ENCODE measurements around the gene EPOP.

Gene EPOP

DNA sequence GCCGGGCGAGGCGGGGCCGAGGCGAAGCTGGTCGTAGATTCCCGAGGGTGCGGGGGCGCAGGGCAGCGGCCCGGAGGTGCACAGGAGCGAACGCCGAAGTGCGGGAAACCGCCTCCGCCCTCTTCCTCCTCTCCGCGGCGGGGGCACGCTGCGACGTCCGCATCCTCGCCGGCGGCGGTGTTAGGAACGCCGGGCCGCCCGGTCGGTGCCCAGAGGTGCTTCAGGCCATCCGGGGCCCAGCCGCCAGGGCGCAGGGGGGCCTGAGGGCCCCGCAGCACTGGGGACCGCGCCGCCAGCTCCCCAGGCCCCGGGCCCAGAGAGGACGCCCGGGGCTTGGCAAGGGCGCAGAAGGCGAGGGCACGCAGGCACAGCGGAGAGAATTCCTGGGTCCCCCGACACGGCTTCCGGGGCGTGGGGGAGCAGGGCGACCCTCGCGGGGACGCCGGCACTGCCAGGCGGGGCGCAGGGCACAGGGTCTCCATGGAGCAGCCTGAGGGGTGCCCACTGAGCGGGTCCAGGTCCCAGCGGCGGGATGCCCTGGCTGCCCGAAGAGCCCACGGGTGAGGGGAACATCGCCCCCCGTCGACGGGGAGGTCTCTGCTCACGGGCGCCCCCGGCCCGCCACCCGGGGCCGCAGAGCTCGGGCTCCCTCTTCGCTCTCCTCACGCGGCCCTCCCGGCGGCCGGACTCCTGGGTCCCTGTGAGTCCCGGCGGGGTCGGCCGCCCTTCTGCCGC is 576 bp downstream of the EPOP start:
- no peak for DNase-seq (ENCODE audit: low spot score)

DNA sequence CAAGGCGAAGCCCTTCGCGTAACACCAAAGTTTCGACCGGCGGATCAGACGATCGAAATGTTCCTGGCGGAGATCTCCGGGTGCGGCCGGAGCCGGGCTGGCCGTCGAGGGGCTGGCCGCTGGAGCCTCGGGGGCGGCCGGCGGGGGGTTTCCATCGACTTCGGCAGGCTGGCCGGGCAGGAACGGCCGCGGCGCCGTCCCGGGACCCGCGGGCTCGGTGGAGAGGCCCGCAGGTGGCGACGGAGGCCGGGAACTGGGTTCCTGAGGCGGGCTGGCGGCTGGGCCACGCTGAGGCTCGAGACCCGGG is 1.1 kb downstream of the EPOP start:
- DNase-seq (ENCODE audit: low spot score): no peak

DNA sequence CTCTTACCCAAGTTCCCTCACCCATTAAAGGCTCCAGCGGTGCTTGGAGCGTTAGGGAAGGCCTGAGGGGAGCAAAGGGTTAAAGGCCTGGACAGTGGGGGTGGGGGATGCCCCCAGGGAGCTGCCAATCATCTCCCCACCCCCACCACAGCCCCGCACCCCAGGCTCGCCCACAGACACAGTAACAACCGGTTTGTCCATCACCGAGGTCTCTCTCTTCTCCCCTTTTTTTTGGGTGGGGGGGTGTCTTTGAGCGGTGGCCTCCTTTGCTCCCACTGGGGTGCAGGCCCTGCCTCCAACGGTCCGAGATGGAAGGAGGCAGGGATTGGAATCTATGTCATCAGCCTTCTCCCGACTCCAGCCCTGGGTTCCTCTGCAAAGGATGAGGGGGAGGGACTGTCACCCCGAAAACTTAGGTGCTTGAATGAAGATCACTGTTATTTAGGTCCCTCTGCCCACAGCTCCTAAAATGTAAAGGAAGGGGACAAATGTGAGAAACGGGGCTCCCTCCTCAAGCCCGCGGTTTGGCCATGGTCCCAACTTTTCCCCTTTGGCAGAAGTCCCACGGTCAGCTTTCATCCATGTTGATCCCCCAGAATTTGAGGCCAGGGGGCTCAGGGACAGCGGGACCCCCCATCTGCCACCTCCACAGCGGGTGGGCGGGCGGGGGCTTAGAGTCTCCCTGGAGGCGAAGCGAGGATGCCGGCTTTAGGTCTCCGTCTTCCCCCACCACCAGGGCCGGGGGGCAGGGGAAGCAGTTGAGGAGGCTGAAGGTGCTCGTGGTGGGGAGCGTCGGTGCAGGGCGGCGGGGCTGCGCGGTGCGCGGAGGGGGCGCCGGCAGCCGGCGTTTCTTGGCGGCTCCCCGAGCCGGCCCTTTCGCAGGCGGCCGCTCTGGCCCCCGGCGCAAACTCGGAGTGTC is 1.7 kb downstream of the EPOP start:
- DNase-seq (ENCODE audit: low spot score): no peak

DNA sequence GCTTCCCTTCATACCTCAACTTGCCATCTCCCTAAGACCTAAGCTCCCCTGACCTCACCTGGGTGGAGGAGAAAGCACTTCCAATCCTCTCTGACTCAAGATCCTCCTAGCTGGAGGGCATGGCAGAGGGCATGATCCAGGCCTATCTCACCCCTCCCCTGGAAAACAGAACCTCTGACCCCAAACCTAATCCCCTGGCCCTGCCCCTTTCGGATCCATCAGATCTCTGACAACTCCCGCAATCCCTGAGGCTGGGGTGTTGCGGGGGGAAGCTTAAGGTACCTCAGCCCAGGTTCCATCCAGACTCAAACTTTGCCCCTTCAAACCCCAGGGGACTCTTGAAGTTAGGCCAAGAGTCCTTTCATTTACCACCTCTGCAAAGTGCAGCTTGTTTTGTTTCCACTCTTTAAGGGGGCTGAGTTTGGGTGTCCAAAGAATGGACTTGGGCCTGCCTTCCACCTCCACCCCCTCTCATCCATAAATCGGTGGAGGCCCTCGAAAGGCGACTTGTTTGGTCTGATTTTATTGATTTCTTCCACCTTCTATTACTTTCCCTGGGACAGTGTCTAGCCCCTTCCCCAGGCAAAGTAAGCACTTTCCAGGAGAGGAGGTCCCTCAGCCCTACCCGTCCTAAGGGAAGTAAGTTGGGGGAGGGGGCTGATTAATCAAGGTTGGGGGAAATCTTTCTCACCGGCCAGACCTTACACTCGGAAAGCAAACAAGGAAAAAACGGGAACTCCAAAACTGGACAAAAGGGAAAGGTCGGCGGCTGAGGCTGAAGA is 2.6 kb downstream of the EPOP start:
- DNase-seq (ENCODE audit: low spot score): no peak

DNA sequence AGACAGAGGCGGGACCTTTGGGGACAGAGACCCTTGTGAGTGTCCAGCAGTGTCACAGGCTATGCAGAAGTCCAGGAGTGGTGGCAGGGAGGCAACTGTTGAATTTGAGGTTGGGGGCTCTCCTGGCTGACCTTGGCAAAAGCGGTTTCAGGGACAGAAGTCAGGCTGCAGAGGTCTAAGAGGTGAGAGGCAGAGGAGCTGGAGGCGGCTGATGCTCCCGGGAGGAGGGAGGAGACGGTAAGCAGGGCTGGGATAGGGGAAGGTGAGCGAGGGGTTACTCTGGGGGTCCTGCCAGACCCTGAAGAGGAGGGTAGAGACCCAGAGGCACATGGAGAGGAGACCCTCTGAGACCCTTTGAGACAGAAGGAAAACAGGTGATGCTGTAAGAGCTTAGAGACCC is 5.2 kb downstream of the EPOP start:
- no peak for DNase-seq (ENCODE audit: low spot score)

DNA sequence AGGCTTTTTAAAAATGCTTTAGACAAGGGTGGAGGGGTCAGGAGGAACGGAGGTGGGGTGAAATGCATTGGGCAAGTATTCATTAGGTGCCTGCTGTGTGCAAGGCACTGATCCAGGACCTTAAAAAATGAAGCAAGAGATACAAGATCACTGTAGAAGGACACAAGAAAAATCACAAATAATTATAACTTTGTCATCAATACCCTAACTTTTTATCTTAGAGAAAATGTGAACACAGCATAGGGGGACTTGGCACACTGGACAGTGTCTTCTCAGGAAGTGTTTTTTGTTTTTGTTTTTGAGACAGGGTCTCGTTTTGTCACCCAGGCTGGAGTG is 7.0 kb downstream of the EPOP start:
- DNase-seq (ENCODE audit: low spot score): no peak

DNA sequence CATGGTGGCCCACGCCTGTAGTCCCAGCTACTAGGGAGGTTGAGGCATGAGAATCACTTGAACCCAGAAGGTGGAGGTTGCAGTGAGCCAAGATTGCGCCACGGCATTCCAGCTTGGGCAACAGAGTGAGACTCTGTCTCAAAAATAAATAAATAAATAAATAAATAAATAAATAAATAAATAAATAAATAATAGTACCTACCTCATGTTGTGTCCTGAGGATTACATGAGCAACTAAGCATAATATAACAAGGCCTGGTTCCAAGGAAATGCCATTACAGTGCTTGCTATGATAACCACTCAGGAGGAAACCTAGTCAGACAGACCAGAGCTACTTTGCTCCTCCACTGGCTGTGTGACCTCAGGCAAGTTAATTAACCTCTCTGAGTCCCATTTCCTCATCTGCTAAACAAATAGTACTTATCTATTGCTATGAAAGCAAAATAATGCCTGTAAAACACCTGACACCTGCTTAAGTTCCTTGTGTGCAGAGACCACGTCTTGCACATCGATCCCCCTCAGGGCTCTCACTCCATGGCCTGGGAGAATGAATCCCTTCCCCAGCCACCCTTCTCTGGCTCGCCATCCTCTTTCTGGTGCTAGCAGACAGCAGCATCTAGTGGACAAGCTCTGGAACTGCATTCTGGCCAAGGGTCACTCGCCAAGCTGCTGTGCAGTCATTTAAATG is 7.5 kb downstream of the EPOP start:
- DNase-seq (ENCODE audit: low spot score): peak; percentile 80

DNA sequence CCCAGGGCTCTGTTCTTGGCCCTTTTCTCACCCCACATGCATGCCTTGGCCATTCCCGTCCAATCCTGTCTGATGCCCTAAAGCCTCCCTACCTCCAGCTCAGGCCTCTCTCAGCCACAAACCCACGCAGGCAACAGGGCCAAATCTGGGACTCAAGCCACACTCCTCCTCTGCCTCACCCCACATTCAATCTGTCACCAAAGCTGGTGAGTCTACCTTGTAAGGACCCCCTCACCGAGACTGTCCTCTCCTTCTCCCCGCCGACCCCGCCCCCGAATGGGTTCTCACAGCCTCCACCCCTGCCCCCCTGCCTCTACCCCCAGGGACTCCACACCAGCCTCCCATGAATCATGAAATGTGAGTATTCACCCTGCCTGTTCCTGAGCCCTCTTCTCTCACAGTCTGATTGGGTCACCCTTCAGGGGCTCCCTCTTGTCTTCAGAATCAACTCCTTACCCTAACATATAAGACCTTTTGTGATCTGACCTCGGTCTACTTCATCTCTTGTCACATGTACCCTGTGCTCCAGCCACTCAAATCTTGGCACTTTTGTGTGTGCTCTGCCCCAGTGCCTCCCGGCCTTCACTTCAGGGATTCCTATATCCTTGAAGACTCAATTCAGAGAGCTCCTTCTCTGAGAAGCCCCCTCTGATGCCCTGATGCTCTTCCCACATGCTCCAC is 10.7 kb downstream of the EPOP start:
- no peak for DNase-seq (ENCODE audit: low spot score)

DNA sequence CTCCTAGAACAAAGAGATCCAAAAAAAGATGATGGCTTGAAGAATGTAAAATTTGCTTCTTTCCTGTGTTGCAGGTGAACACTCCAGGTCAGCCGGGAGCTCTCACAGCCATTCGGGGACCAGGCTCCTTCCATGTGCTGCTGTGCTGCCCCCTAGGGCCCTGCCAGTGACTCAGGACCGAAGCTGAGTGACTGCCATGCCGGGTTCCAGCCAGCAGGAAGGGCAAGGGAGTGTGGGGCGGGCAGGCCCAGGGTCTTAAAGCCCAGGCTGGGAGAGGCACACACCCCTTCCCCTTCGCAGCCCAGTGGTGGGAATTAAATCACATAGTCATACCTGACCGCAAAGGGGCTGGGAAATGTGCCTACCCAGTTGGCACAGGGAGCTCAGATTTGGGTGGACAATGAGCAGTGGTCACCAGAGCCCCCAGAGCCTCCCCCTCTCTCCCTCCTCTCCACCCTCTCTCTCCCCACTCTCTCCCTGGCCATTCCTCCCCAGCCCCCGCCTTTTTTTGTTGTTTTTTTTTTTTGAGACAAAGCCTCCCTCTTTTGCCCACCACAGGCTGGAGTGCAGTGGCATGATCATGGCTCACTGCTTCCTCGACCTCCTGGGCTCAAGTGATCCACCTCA is 11.5 kb downstream of the EPOP start:
- peak; percentile 81 for DNase-seq (ENCODE audit: low spot score)

DNA sequence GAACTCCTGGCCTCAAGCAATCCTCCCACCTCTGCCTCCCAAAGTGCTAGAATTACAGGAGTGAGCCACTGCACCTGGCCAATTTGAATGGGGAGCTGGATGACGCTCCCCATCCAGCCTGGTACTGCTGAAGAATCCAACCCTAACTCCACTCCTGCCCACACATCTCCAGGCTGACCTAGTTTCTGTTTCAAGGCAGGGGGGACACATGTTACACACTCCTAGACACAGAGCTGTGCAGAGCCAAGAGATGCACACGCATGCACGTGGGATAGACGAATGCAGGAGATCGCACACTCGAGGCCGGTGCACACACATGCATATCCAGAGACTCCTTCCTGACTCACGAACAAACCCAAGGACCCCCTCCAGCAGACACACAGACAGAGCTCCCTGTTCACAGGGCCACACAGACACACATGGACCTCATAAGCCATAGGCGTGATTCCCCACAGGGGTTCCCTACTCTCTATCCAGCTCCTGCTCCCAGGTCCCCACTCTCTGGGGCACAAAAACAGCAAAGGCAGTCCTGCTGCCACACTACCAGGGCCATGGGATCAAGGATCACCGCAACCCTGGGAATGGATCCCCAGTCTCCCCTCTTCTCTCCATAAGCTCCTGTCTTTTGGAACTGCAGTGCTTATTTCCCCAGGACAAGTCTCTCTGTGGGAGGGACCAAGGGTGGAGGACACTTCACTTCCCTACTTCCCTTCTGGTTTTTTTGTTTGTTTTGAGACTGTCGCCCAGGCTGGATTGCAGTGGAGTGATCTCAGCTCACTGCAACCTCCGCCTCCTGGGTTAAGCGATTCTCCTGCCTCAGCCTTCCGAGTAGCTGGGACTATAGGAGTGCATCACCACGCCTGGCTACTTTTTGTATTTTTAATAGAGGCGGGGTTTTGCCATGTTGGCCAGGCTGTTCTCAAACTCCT is 14.4 kb downstream of the EPOP start:
- no peak for DNase-seq (ENCODE audit: low spot score)

DNA sequence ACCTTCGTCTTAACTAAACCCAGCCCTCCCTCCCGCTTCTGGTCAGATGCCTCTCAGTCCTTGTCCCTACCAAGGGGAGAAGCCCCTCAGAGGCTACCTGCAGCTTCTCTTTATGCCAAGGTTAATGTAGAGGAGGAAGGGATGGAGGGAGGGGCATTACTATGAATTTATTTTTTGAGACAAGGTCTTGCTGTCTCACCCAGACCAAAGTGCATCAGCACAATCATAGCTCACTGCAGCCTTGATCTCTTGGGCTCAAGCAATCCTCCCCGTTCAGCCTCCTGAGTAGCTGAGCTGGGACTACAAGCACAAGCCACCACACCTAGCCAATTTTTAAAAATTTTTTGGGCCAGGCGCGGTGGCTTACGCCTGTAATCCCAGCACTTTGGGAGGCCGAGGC is 15.3 kb downstream of the EPOP start:
- DNase-seq (ENCODE audit: low spot score): no peak

DNA sequence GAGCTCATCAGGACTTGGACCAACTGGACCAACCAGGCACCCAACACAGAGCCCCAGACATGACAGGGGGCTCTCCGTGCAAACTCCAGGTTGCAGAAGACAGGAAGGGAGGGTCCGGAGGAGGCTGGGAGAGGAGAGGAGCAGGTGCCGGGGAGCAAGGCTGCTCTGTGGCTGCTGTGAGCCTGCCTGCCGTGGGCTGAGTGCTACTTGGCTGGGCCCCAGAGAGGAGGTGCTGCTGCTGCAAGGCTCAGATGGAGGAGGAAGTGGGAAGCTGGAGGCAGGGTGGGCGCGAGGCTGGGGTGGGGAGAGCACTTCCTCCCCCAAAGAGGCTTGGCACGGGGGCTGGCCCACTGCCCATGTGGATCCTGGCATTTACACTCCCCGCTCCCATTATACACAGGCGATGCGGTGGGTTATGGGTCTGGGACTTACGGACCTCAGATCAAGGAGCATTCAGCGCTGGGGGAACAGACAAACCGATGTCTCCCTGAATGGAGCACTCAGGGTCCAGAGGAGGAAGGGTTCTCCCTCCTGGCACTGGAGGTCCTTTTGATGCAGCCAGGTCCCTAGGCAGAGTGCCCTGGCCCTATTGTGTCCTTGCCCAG is 15.9 kb downstream of the EPOP start:
- DNase-seq (ENCODE audit: low spot score): no peak

DNA sequence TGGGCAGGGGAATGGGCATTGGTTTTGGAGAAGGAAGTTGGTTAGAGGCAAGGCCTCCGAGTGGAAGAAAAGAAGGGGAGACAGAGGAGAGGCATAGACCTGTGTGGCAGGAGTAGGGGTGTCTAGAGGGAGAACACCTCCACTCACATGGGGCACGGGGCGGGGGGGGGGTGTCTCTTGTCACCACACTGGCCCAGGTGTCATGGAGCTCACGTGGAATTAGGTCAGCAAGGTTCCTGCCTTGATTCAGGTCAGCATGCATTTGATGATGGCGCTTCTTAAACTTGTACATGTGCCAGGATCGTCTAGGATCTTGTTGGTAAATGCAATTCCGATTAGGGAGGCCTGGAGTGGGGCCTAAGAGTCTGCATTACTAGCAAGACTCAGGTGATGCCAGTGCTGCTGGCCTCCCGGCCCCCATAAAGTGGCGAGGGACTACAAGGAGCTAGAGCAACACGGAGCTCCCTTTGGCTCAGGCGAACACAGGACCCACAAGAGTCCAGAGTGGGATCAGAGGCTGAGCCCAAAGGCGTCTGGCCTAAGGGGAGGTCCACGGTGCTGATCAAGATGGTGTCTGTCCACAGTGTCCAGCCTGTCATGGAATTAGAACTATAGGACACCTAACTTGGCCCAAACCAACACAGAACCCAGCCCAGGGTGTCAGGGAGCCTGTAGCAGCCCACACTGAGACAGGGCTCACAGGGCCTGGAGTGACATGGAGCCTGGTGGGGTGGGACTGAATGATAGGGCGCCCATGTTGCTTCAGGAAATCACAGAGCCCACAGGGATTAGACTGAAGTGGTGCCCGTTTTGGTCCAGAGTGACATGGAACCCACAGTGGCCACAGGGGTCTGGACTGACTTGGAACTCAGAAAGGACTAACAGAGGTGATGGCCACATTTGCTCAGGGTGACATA is 16.7 kb downstream of the EPOP start:
- no peak for DNase-seq (ENCODE audit: low spot score)

DNA sequence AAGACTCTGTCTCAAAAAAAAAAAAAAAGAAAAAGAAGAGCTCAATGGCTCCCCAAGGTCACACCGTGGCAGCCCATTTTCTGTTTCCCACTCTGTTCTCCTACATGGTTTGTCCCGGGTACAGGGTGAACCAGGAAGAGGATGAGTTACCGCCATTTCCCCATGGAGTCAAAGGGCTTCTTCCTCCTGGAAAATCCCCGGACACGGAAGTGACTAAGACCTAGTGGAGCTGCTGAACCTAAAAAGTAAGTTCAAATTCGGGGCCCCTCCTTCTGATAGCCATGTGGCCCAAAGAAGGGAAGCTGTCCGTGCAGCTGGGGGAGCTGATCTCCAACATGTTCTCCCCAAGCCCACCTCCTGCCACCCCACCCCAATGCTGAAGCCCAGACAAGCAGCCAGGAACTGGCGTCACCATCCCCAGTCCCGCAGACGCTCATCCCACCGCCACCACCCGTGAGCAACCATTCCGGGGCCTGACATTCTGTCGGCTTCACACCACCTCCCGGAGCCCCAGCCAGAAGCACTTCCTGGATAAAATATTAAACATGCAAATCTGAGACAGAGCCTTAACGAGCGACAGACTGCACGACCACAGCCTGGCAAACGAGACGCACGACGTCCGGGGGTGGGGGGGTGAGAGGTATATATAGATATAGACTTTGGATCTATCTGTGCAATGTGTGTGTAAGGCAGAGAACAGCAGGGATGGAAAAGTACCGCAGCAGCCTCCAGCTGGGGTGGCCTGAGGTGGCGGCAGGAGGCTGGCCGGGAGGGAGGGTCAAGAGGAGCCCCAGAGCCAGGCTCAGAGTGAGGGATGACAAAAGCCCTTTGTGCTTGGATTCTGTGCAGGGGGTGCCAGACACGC is 17.6 kb downstream of the EPOP start:
- DNase-seq (ENCODE audit: low spot score): peak; percentile 65

DNA sequence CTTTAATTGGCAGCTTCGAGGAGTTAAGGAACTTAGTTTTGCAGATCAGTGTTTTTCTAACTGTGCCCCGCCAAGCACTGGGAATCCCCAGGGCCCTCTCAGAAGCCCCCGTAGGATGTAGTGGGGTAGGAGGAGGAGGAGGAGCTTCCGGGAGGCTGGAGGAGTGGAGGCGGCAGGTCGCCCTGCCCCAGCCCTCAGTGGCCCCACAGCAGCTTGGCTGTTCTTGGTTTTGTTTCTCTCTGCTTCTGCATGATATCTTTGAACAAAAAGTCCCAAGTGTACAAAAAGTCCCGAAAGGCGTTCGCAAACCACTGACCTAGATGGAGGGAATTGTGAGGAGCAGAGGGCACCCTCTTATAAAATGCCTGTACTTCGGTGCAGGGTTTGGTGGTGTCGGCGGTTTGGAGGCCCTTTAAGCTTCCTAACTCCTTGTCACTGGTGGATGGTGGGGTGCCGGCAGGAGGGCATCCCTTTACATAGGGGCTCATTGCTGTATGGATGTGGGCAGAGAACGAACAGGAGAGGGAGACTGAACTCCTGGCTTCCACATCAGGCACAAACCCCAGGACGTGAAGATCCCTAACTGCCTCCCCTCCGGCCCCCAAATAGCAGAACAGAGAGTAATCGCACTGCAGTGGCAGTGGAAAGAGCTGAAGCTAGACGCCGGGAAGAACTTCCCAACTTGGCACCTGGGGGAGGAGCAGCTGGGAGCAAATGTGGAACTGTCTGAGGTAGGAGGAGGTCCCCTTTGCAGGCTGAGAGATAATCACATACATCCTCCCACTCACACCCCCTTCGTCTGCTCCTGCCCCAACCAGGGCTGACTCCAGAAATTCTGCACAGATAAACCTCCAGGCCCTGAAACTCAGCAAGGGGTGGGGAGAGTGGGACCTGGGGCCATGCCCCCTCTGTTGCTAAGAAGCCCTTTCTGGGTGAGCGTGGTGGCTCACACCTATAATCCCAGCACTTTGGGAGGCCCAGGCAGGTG is 20.1 kb downstream of the EPOP start:
- no peak for DNase-seq (ENCODE audit: low spot score)

DNA sequence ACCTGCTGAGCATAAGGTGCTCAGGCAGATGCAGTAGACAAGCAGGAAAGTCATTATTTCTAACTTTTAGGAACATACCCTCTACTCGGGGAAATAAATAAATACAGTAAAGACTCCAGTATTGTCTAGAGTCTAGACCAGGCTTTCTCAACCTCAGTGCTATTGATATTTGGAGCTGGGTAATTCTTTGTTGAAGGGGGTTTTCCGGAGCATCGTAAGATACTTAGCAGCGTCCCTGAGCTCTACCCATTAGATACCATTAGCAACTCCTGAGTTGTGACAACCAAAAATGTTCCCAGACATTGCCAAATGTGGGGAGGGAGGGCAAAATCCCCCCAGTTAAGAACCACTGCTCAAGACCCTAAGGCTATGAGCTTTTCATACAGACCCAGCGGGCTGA is 21.1 kb downstream of the EPOP start:
- no peak for DNase-seq (ENCODE audit: low spot score)

Data from HuH-7.5 (cell line).